ENCODE measurements around the gene MXRA5.
"Not testable (repeated sequence)": the region's sequence is repeated elsewhere in the genome, so short reads cannot be mapped to it uniquely, and the experiment has no call there.

MXRA5 gene

DNA sequence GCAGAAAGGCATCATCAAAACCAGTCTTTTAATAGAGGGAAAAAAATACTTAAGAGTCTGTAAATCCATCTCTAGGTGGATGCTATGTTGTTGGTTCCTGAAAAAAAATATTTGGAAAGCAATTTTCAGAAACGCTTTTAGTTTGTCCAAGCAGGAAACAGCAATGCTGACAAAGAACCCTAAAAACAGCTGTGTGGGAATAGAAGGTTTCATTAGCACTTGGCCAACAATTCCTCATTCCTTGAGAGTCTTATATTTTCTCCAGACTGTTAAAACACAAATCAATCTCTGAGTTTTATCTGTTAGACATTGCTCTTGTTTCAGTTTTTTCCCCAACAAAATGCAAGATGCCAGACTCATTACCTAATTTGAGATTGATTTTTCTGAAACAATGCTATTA is 6.4 kb downstream of the MXRA5 start:
- no peak for DNase-seq

DNA sequence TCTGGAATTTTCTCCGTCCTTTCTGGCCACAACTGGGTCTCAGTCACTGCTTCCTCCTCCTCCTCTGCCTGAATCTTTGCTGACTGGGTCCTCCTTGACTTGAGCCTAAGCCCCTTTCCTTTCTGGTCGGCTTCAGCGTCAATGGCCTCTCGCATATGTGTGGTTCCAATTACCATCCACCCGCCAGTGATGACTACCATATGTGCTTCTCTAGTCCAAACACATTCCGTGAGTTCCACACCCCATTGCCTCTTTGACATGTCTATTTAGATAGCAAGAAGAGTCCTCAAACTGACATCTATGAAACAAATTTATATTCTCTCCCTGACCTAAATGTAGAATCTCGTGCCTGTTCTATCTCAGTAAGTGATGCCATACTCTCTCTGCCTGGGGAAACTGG is 19.8 kb downstream of the MXRA5 start:
- no peak for DNase-seq

DNA sequence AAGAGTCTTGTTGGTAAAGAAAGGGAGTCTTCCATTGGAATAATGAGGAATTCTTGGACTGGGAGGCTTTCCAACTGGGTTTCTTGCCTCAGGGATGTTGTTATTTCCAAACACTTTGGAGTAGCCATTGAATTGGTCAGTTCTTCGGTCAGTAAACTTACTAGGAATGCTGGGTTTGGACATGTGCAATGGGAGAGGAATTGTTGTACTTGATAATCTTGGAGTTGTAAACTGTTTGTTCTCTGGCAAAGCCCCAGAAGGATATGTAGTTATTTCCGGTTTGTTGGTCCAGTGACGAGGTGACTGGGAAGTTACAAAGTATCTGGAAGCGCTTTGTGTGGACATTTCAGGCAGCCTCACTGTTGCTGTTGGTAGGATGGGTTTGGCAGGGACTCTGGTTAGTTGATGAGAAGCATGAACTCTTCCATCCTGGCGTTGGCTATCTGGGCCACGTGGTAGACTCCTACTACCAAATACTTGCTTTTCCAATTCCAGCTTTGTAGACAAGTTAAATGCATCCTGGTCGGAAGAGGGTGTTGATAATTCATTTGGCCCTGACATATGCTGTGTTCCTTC is 25.9 kb downstream of the MXRA5 start:
- no peak for DNase-seq

DNA sequence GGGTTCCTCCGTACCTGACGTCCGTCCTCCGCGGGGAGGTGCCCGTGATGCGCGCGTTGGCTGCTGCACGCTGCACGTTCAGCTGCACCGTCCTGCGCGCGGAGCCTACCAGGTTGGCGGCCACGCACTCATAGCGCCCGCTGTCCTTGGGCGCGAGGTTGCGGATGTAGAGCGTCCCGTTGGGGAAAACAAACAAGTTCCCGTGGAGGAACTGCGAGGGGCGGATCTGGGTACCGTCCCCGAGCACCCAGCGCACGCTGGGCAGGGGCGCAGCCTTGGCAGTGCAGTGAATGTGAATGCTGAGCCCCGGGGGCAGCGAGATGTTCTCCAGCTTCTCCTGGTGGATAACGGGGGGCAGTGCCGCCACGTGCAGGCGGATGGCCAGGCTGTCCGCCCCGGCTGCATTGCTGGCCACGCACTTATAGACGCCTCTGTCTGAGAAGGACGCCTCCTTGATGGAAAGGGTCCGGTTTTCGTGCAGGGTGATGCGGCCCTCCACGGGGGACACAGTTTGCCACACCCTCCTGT is 29.2 kb downstream of the MXRA5 start:
- DNase-seq: no peak

DNA sequence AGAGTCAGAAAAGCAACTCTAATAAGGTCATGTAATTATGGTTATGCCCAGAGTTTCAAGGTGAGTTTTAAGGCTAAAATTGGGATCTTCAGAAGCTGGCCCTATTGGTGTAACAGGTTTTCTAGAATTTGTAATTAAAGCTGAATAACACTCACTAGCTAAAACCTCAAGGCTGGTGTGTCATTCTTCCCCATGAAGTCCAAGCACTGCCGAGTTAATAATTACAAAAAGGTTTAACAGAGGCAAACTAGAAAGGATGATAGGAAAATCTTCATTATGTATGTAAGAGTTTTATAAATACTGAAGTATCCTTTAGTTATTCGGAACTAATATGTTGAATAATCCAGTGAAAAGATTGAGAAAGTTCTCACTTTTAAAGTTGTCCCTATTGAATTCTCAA is 34.3 kb downstream of the MXRA5 start:
- no peak for DNase-seq

DNA sequence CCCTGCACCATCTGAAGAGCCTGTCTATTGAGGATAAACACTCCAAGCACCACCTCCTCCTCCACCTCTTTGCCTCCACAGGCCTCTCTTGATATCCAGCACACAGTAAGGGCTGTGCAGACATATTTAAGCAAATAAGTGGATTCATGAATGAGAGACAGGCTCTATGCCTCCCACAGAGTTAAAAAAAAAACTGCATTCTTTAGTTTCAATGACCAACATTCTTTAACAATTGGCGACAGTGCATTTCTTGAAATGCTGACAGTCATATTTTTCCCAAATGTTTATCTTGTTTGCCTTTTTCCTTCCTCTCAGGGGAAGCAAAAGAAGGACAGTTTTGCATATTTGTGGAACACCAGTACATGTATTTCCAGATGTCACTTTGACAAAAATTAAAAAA is 38.6 kb downstream of the MXRA5 start:
- no peak for DNase-seq

DNA sequence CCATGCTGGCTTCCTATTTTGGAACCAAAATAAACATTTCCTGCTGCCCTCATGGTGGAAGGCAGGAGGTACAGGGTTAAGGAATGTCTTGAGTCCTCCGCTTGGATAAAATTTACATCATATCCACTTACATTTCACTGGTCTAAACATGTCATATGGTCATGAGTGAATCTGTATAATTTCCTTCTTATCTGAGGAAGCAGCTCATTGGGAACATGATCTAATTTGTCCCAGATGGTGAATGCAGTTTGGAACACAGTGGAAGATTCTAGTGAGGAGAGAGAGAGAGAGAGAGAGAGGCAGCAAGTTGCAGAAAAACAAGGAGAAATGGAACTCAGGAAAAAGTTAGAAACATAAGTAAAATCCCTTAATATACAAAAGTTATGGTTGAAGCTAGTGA is 46.8 kb downstream of the MXRA5 start:
- DNase-seq: no peak

DNA sequence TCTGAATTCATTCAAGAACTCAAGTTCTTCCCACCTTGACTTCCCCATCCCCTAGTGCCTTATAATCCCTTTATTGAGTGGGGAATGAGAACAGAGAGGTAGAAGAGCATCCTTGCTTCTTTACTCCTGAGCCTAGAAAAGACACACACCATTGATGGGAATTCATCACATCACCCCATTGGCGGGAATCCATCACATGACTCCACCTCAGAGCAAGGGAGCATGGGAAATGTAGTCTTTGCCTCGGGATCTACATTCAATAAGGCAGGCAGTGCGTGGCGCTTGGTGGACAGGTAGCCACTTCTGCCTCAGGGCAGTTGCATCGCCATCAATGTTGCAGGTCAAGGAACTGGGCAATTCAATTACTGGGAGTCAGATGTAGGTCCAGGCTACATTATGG is 50.7 kb downstream of the MXRA5 start:
- peak in 1 of 4 experiments; percentile 1 for DNase-seq

DNA sequence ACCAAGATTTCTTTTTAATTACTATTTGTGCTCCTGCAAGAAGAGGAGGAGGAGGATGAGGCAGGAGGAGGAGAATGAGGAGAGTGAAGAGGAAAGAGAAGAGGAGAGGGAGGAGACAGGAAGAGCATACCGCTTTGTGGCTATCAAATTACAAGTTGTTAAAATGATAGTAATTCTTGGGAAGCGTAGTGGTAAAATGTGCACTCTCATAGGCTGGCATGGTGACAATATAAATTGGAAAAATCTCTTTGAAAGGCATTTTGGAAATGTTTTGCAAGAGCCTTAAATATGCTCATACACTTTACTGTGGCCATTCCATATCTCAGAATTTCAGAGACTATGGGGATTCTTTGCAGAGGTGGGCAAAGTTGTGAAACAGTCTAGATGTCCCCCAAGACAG is 53.2 kb downstream of the MXRA5 start:
- DNase-seq: no peak

DNA sequence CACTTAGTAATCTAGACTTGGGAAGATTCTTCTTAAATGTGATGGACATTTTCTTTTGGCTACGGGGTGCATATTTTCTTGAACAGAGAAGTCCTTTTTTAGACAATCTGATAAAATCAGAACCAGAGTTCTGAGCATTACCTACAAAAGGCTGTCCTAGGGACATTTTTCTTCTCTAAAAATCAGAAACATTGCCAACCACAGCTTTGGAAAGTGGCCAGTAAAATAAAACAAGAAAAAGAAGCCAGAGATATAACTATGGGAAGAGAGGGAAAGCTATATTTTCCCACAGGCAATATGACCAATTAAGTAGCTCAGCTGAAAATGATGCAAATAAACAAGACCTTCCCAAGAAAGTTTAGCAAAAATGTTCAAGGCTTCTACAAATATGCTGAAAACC is 55.9 kb downstream of the MXRA5 start:
- DNase-seq: no peak

DNA sequence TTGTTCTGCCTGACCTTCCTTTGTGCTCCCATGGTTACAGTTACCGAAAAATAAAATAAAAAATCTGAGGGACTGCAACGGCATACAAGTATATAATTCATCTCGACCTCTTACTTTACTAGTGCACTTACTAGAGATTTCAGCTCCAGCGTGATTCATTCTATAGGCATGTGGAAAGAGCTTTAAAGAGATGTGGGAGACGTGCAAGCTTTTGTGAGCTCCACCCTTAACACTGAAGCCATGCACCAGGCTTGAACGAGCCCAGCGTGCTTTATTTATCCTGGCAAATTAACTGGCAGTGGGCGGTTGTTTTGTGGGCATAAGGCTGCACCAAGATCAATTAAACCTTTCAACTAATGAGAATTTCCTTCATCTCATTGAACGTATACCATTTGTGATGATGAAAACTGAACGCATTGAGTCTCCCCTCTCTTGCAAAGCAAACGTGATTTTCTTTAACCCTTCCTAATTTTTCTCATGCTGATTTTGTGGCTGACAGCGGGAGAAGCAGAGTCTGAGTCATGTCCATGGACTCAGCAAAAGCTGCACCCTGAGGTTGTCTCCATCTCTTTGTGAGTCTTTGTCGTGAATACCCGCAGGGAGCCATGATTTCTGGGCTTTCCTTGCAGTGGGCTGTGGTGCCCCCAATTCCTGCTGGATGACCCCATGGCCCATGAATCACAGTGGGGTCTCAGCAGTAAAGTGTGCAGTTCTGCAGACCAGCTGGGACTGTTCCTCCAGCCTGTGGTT is 60.1 kb downstream of the MXRA5 start:
- DNase-seq: no peak

DNA sequence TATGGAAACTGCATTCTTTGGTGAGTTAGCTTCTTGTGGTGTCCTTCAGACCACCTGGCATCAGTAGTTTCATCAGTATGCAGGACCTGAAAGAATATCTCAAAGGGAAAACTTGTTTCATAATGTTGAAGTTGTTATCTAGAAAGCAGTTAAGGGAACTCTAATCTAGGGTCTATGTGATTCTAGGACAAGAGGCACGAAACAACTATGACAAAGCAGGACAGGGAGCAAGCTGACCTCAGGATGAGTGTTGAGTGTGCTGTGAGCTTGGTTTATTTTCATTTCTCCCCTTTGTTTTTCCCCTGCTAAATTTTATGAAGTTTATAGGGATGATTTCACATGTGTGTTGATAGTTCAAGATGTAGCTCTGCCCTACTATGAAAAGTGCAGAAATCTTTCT is 65.7 kb downstream of the MXRA5 start:
- no peak for DNase-seq

DNA sequence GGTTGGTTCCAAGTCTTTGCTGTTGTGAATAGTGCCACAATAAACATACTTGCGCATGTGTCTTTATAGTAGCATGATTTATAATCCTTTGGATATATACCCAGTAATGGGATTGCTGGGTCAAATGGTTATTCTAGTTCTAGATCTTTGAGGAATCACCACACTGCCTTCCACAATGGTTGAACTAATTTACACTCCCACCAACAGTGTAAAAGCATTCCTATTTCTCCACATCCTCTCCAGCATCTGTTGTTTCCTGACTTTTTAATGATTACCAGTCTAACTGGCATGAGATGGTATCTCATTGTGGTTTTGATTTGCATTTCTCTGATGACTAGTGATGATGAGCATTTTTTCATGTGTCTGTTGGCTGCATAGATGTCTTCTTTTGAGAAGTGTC is 72.8 kb downstream of the MXRA5 start:
- not testable (repeated sequence) for DNase-seq

DNA sequence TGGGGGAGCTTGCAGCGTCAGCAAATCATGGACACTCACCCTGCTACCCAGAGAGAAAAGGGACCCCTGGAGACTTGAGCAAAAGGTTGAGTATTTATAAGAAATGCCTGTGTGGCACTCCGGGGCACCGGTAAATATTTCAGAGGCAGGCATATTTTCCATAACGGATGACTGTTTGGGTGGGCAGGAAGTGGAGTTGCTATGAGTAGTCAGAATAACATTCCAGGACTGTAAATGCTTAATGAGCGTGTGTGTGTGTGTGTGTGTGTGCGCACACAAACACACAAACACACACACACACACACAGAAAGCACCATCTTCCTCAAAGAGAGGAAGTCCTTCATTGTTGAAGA is 74.6 kb downstream of the MXRA5 start:
- DNase-seq: peak in 2 of 4 experiments; percentile 1 to 16

DNA sequence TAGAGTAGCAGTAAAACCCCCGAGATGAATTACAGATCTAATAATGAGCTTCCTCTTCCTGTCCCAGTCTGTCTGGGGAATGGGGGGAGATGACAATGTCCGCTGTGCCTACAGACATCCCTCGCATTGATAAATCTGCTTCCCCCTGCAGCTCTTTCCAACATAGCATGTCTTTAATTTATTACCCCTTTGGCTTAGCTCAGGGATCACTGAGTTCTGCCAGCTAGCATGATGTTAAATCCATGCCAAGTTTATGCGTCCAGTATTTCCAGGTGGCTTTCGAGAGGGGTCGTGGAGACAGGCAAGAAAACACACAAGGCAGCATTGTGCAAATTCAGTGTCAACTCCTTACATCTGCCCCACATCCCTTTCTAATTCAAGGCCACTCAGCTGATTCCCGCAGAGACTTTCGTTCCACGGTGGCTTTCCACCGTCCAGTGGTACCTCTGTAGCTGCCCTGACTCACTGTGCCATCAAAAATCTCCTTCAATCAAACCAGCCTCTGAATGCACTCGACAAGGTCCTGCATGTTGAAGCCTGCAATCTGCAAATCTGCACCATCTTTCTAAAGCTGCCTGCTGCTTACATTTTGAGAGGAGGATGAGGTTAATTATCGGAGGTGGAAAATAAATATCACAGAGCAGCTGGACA is 75.1 kb downstream of the MXRA5 start:
- DNase-seq: no peak

DNA sequence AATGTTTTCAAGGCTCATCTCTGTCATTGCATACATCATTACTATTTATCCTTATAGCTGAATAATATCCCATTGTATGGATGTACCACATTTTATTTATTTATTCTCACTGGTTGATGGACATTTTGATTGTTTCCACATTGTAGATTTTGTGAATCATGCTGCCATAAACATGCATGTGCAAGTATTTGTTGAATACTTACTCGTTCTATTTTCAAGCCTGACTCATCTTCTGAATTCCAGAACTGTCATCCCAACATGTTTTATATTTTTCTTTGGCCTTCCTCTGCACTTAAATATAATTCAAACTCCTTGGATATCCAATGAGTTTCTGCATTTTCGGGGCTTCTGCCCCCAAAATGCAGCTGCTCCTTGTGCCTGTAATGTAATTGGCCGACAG is 77.6 kb downstream of the MXRA5 start:
- DNase-seq: no peak

DNA sequence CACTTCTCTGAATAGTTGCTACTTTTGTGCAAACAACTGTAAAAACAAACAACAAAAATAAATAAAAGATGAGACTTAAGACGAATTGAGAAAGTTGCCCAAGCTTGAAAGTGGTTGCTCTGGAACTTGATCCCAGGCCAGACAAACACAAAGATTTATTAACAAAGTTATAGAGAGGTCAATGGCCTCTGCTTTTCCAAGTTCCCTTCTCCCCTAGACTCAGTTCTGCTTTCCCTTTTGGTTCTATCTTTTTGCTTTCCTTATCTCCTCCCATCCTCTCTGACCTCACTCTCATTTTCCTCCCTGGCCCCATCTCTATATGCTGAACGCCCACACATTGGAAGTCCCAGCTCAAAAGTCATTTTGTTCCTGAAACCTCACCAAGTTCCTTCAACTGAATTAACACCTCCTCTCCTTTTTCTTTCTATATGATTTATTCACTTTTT is 82.7 kb downstream of the MXRA5 start:
- peak; percentile 26 to 78 (median 70) for DNase-seq

DNA sequence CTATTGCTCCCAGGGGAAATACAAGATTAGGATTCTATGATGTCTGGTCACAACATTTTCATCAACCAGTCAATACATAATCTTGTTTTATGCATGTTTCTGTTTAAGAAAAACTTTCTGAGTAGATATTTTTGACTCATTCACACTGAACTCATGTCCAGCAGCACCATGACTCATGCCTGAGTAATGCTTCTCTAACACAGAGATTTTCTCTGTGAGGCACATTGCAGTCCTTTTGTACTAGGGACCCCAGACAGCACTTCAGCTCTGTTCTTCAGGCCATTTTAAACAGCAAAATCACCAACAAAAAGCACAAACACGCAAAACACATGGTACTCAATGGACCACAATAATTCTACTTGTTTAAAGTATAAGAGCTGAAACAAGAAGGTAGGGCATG is 83.6 kb downstream of the MXRA5 start:
- peak; percentile 36 to 69 (median 58) for DNase-seq
